Measurements from ENCODE around the gene FUT6.

DNA sequence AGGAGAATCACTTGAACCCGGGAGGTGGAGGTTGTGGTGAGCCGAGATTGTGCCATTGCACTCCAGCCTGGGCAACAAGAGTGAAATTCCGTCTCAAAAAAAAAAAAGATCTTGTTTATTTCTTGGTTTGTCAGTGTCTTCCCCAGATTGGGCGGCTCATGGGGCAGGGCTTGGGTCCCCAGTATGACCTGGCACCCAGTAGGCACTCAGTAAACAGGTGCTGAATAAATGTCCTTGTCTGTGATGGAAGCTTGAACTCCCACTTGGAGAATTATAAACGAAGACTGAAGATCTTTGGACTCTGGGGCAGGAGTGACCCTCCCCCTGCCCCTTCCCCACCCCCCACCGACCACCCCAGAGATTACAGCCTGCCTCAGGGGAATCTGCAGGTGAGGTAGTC is 40.7 kb upstream of the FUT6 start:
- TF ChIP-seq POLR2A (IDR thresholded peaks at IDR 0.05; ENCODE audit: low read depth, low read length) (no peak), POLR2AphosphoS5 (IDR thresholded peaks at IDR 0.05; ENCODE audit: low read depth, low read length) (no peak)

Data from GM12892 (cell line).